Measurements from ENCODE around the gene DCAF12.
"Not testable (repeated sequence)": the region's sequence is repeated elsewhere in the genome, so short reads cannot be mapped to it uniquely, and the experiment has no call there.

The DCAF12 gene

GRCh38 chr9:34126207-34127034 lies at the start of gene DCAF12:
Gene DCAF12, minus strand, starts transcription at chr9:34126698. Its CDS starts 267 bp downstream, at chr9:34126431.
- DNase-seq = peak; percentile 86

- DNase-seq = no peak
These were observed 49.6 kb upstream of the DCAF12 start for GRCh38 chr9:34176089-34176488.

DNA sequence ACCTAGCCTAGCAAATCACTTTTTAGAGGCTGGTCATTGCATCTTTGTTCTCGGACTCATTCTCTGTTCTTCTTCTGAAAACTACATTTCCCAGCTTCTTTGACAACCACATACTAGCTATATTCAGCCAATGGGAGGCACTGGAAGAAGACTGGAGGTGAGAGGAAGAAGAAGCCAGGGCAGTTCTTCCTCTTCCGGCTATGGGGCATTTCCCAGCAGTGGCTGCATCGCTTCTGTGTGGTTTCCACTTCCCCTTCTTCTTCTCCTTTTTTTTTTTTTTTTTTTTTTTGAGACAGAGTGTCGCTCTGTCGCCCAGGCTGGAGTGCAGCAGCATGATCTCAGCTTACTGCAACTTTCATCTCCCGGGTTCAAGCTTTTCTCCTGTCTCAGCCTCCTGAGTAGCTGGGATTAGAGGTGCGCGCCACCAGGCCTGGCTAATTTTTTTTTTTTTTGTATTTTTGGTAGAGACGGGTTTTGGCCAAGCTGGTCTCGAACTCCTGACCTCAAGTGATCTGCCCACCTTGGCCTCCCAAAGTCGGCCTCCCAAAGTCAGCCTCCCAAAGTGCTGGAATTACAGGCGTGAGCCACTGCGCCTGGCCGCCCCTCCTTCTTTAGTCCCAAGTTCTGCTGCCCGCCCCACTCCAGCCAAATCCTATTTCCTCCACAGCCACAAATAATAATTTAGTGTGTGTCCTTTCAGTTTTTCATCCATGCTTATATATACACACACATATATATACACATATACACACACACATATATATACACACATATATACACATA lies 45.4 kb upstream of the DCAF12 start:
- peak; percentile 31 for DNase-seq

DNA sequence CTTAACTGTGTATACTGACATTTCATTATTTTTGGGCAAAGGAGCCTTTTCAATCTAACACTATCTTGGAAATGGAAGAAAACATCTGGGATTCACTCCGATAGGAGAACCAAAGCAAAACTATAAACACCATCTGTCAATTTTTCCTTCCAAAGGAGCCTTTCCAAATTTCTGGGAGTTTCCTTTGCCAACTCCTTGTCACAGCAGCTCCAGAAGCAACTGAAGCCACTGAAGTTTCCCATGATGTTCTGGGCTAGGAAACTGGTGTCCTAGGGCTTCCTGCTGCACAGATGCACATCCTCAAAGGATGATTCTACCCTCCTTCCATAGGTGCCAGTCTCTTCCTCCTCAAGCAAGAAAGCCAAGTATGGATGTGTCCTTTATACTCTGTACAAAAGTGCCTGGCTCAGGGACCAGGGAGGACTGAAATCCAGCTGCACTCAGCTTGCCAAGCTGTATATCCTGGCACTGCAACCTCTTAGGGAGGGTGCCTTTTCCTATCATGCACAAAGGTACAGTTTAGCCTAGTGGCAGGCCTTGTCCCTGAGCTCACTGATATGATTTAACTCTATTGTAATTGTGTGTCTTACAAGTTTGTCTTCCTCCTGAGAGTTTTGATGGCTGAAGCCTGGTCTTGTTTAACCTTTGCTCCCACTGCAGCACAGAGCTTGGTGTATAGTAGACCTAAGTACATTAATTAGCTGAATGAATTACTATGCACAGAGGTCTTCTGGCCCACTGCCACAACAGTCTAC lies 43.9 kb upstream of the DCAF12 start:
- no peak for DNase-seq

- no peak for DNase-seq
These were observed 42.6 kb upstream of the DCAF12 start for GRCh38 chr9:34169125-34169524.

GRCh38 chr9:34163434-34163833 lies 36.9 kb upstream of the DCAF12 start:
- no peak for DNase-seq

- DNase-seq = no peak
These were observed 31.9 kb upstream of the DCAF12 start for GRCh38 chr9:34158362-34158869.

DNA sequence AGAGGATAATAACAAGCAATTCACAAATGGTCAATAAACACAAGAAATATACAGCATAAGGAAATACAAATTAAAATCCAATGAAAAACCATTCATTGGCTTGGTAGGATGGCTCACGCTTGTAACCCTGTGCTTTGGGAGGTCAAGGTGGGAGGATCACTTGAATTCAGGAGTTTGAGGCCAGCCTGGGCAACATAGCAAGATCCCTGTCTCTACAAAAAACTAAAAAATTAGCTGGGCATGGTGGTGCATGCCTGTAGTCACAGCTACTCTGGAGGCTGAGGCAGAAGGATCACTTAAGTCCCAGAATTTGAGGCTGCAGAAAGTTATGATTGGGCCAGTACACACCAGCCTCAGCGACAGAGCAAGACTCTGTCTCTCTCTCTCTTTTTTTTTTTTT lies 31.4 kb upstream of the DCAF12 start:
- DNase-seq = no peak

DNA sequence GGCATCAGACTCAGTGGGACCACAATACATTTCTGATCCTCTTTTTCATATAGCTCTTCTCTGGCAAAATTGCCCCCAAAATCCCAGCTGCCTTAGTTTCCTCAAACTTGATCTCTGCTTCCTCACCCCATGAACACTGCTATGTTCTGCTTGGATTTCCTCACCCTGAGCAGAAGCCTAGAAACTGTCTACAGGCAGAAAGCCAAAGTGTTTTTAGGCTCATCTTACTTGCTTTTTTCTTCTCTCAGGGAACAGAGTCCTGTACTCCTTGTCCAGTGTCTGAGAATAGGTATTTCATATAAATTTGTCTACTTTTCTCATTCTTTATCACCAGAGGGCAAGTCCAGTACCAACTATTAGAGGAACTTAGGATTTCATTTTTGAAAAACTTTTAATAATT lies 30.8 kb upstream of the DCAF12 start:
- DNase-seq = no peak

- no peak for DNase-seq
These were observed 27.6 kb upstream of the DCAF12 start for GRCh38 chr9:34154057-34154456.

GRCh38 chr9:34151398-34151797 lies 24.9 kb upstream of the DCAF12 start:
- DNase-seq = no peak

- no peak for DNase-seq
These were observed 18.7 kb upstream of the DCAF12 start for GRCh38 chr9:34145165-34145564.

DNA sequence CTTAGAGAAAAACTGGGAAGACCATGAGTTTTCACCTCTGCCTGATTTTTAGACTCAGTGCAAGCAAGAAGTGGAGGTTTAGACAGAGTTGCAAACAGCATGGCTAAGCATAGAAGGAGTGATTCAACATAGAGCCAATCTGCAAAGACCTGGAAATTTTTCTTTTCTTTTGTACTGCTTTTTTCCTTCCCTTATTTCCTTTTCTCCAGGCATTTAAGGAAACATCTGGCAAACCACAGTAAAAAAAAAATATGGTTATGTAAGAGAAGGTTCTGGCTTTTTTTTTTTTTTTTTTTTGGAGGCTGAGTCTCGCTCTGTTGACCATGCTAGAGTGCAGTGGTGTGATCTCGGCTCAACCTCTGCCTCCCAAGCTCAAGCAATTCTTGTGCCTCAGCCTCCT lies 16.6 kb upstream of the DCAF12 start:
- no peak for DNase-seq

GRCh38 chr9:34140853-34141252 lies 14.4 kb upstream of the DCAF12 start:
- no peak for DNase-seq

GRCh38 chr9:34139477-34140146 lies 13.1 kb upstream of the DCAF12 start:
- no peak for DNase-seq

GRCh38 chr9:34138644-34139043 lies 12.1 kb upstream of the DCAF12 start:
- not testable (repeated sequence) for DNase-seq

DNA sequence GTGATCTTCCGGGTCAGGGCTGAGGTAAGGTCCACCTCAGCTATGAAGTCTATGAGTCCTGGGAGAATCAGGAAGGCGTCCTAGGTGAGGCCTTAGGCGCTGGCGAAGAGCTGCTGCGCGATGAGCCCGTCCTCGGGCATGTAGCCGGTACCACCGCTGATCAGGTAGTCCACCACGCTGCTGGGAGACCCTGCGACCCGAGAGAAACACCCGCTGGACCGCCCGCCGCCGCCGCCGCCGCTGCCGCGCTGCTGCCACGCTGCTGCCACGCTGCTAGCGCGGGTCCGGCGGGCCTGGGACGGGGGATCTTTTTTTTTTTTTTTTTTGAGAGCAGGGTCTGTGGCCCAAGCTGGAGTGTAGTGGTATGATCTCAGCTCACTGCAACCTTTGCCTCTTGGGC lies 8.0 kb upstream of the DCAF12 start:
- no peak for DNase-seq

GRCh38 chr9:34133436-34133949 lies 7.0 kb upstream of the DCAF12 start:
- DNase-seq = no peak

DNA sequence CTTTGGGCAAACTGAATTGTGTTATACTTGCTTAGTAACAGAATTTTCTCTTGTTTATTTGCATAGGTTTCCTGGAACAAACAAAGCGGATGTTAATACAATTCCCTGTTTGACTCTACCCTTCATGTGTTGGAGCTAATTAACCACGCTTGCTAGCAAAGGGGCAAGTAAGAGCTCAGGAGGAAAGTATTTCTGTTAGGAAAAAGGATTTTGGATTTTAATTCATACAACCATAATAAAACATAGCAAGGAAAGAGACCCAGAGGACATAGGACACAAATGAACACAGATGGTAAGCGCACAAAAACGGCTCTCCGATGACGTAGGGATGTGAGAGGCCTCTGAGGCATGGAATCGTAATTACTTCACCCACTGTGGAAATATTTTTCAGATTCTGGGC lies 5.1 kb upstream of the DCAF12 start:
- no peak for DNase-seq

DNA sequence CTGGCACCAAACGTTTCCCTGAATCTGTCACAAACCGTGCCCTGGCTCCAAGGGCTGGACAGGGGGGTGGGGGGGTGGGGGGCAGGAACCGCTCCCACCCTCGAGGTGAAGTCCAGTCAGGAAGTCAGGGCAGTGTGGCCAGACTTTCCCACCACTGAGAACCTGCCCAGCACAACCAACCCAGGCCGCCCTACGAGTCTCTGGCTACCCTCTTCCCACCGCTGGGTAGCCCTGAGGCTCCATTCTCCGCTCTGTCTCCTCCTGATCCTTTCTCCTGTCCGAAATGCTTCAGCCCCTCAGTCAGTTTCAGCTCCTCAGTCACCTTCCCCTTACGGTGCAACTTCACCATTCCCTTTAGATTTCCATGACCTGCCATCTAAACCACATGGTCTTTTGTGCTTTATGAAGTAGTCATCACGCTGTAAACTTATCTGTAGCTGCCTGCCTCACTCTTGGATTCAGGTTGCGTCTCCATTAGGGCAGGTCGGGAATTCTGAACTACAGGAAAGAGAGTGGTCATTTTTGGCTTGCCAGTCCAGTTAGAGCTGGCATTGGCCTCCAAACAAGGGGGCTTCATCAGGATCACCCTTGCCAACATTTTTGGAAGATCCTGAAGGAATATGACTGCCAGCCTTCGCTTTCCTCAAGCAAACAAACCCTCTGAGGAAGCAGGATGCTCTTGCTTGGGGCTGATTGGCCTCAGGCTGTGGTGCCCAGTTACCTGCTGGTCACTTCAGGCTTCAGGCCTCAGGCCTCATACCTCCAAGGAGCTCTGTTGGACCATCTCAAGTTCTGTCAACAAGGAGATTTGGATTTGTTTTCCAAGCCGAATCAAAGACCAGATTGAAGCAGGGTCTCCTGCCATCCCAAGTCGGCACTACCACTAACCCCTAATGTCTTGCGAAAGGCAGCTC lies 794 bp upstream of the DCAF12 start:
- DNase-seq = no peak

DNA sequence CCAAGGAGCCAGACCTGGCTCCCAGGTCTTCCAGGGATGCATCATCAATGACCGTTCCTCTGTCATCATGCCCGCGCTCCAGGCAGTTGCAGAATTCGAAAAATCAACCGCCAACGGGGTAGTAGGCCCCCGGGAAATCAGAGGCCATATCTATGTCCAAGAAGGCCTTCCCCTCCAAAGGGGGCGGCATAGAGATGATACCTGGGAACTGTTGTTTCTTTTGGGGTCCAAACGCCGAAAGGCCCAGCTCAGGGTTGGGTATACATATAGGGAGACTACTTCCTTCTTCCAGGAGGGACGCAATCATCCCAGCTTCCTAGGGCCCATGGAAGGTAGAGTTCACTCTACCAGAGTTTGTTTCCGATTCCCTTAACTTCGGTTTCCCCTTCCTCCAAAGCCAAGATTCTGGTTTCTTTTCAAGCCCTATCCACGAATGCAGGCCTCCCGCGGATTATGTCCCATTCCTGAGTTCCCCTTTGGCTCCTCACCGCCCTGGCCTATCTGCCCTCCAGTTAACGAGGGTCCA lies 754 bp downstream of the DCAF12 start:
- DNase-seq = no peak
